GM12878 (cell line): Measurements from ENCODE around the gene ZNF394. TPM values are rescaled to one million over a fixed set of nuclear protein-coding genes. Genes with fewer than 3 reads are reported as not detected.
A peak's percentile ranks its signal among the peaks of the same experiment; 100 is the strongest.

Experiments used
- ASH2L ChIP-seq: fragments of 300-600, 200-600 bp; sonication (generic); IDR thresholded peaks from 2 replicates; pipeline ENCODE4 v1.6.1; 2017; ENCODE audit warnings: low read depth, mild to moderate bottlenecking, borderline replicate concordance
- CREB1 ChIP-seq: IDR thresholded peaks from 2 replicates; pipeline ENCODE4 v1.6.1; 2012; ENCODE audit warnings: low read depth, mild to moderate bottlenecking, inconsistent platforms
- EED ChIP-seq: sonication (generic); IDR thresholded peaks from 2 replicates; pipeline ENCODE4 v1.6.1; 2016; ENCODE audit warnings: antibody characterized with exemption, low read depth
- IKZF1 ChIP-seq: fragments of 450-650 bp; conservative IDR thresholded peaks from 2 replicates; pipeline ENCODE4 v1.6.1; 2017; ENCODE audit warnings: antibody characterized with exemption, mild to moderate bottlenecking
- LARP7 ChIP-seq: fragments of 450-650 bp; IDR thresholded peaks from 2 replicates; pipeline ENCODE4 v1.6.1; 2017; ENCODE audit warnings: mild to moderate bottlenecking
- MXI1 ChIP-seq: fragments of 150-350 bp; IDR thresholded peaks from 2 replicates; pipeline ENCODE4 v1.6.1; 2011; ENCODE audit warnings: low read depth, mild to moderate bottlenecking, inconsistent platforms, low read length, improper control_type of control experiment
- NFXL1 ChIP-seq: fragments of 450-650 bp; IDR thresholded peaks from 2 replicates; pipeline ENCODE4 v1.6.1; 2017; ENCODE audit warnings: antibody characterized with exemption, mild to moderate bottlenecking, borderline replicate concordance
- PAX8 ChIP-seq: fragments of 450-650 bp; IDR thresholded peaks from 2 replicates; pipeline ENCODE4 v1.6.1; 2017; ENCODE audit warnings: mild to moderate bottlenecking, moderate library complexity
- PML ChIP-seq: IDR thresholded peaks from 2 replicates; pipeline ENCODE4 v1.6.1; 2012; ENCODE audit warnings: low read length, inconsistent platforms
- SMAD1 ChIP-seq: fragments of 450-650 bp; IDR thresholded peaks from 2 replicates; pipeline ENCODE4 v1.6.1; 2018; ENCODE audit warnings: mild to moderate bottlenecking, low read depth; ENCODE audit not compliant: partially characterized antibody
- SP1 ChIP-seq: IDR thresholded peaks from one replicate; pipeline ENCODE4 v1.6.1; 2011; ENCODE audit warnings: low read depth, low read length
- SUPT20H ChIP-seq: IDR thresholded peaks from 2 replicates; pipeline ENCODE4 v1.6.1; 2011; ENCODE audit warnings: low read depth, mild to moderate bottlenecking, low read length, moderate library complexity, borderline replicate concordance; ENCODE audit not compliant: control insufficient read depth
- SUZ12 ChIP-seq: fragments of 200-600 bp; sonication (generic); IDR thresholded peaks from one replicate; pipeline ENCODE4 v1.6.1; 2018; ENCODE audit warnings: antibody characterized with exemption, mild to moderate bottlenecking; ENCODE audit not compliant: unreplicated experiment
- ZBED1 ChIP-seq: IDR thresholded peaks from 2 replicates; pipeline ENCODE4 v1.6.1; 2016; ENCODE audit warnings: borderline replicate concordance
- ZSCAN29 ChIP-seq: fragments of 450-650 bp; IDR thresholded peaks from 2 replicates; pipeline ENCODE4 v1.6.1; 2017; ENCODE audit warnings: mild to moderate bottlenecking, moderate library complexity
- polyA plus RNA-seq, 11 experiments: library from polyadenylated mRNA; depleted of rRNA in 4 of 11; unstranded in 6 of 11; stranded (reverse) in 5 of 11; fragments of >200 nt; fragmentation: Nextera tagmentation in 4 of 11; fragmentation: Illumina TruSeq in 1 of 11; extraction: Ambion mirVana in 4 of 11; extraction: Trizol in 1 of 11; gene quantifications; 1 replicate in 1 of 11; 2 replicates in 10 of 11; pipeline versions ENCODE4 v1.2.1 to v1.2.3, GENCODE V29; 2011 to 2016; ENCODE audit warnings: inconsistent platforms in 2 of 11, missing spikeins in 2 of 11, low read depth in 1 of 11
- total RNA-seq, 4 experiments: library from RNA; depleted of rRNA in 3 of 4; stranded (reverse); fragments of >200 nt in 3 of 4; fragmentation: Illumina TruSeq in 1 of 4; extraction: Trizol in 1 of 4; gene quantifications; 2 replicates each; pipeline versions ENCODE4 v1.2.1 to v1.2.3, GENCODE V29; 2013 to 2021
- TF ChIP-seq, protein P1 (sequence below): fragments of 450-650 bp; IDR thresholded peaks from 2 replicates; pipeline ENCODE4 v1.6.1; 2017; ENCODE audit warnings: low read depth, mild to moderate bottlenecking, moderate library complexity
- TF ChIP-seq, protein P2 (sequence below): IDR thresholded peaks from 2 replicates; pipeline ENCODE4 v1.6.1; 2011; ENCODE audit warnings: low read depth, mild to moderate bottlenecking, low read length, moderate library complexity, borderline replicate concordance; ENCODE audit errors: extremely low read depth
- TF ChIP-seq, protein P3 (sequence below): fragments of 450-650 bp; conservative IDR thresholded peaks from 2 replicates; pipeline ENCODE4 v1.6.1; 2017; ENCODE audit warnings: mild to moderate bottlenecking, moderate library complexity
- TF ChIP-seq, protein P4 (sequence below): IDR thresholded peaks from 2 replicates; pipeline ENCODE4 v1.6.1; 2011; ENCODE audit warnings: borderline replicate concordance, low read depth, mild to moderate bottlenecking, moderate library complexity, mixed read lengths, low read length; ENCODE audit not compliant: insufficient read depth; ENCODE audit errors: extremely low read length
- TF ChIP-seq, protein P5 (sequence below): fragments of 450-650 bp; IDR thresholded peaks from 2 replicates; pipeline ENCODE4 v1.6.1; 2017; ENCODE audit warnings: mild to moderate bottlenecking, moderate library complexity

ZNF394 gene
- total and polyA plus RNA-seq, 10 of the 15 experiments (the other 5 are each of a cell fraction or from before 2014, with no cell fraction given): 2.5 to 26.8 (median 22.7) TPM

DNA sequence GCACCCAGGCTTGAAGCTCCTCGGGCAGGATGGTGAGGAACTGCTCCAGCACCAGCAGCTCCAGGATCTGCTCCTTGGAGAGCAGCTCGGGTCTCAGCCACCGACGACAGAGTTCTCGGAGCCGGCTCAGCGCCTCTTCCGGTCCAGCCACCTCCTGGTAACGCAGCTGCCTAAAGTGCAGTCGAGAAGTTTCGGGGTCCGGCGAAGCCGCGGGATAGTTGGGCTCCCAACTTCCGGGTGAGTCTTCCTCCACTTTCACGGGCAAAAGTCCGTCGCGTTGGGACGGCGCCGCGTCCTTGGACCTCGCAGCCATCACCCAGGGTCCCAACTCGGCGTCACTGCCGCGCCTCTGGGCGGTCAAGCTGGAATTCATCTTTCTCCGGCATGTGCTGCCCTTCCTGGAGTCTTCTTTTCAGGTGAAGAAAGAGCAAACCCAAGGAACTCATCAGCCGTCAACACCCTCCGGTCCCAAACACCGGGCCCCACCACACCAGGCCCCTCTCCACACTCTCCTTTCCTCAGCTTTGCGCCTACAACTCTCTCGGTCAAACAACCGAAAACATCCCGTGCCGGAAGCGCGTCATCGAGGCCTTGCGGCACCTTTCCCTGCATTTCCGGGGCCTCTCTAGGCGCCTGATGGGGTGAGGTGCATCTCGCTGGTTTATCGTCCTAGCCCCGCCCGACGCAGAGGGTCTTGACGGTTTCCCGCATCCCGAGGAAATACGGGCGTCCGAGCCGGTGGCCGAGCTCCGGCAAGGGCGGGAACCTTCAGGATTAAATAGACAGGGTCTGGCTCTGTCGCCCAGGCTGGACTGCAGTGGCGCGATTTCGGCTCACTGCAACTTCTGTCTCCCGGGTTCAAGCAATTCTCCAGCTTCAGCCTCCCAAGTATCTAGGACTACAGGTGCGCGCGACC, at the start of gene ZNF394 (continued):
- TF ChIP-seq CREB1: peak; percentile 97
- TF ChIP-seq, protein P1, sequence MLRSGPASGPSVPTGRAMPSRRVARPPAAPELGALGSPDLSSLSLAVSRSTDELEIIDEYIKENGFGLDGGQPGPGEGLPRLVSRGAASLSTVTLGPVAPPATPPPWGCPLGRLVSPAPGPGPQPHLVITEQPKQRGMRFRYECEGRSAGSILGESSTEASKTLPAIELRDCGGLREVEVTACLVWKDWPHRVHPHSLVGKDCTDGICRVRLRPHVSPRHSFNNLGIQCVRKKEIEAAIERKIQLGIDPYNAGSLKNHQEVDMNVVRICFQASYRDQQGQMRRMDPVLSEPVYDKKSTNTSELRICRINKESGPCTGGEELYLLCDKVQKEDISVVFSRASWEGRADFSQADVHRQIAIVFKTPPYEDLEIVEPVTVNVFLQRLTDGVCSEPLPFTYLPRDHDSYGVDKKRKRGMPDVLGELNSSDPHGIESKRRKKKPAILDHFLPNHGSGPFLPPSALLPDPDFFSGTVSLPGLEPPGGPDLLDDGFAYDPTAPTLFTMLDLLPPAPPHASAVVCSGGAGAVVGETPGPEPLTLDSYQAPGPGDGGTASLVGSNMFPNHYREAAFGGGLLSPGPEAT: peak; percentile 77; the same call in 1 of the 2 replicates
- TF ChIP-seq ASH2L: peak; percentile 37; the same call in 1 of the 2 replicates
- peak; percentile 91 for TF ChIP-seq LARP7
- peak; percentile 41 for TF ChIP-seq SMAD1
- peak; percentile 85 for TF ChIP-seq PML
- TF ChIP-seq ZBED1: no peak
- TF ChIP-seq, protein P2, sequence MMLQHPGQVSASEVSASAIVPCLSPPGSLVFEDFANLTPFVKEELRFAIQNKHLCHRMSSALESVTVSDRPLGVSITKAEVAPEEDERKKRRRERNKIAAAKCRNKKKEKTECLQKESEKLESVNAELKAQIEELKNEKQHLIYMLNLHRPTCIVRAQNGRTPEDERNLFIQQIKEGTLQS: no peak
- no peak for TF ChIP-seq ZSCAN29
- no peak for TF ChIP-seq SUPT20H
- TF ChIP-seq MXI1: no peak; the same call in 1 of the 2 replicates
- TF ChIP-seq, protein P3, sequence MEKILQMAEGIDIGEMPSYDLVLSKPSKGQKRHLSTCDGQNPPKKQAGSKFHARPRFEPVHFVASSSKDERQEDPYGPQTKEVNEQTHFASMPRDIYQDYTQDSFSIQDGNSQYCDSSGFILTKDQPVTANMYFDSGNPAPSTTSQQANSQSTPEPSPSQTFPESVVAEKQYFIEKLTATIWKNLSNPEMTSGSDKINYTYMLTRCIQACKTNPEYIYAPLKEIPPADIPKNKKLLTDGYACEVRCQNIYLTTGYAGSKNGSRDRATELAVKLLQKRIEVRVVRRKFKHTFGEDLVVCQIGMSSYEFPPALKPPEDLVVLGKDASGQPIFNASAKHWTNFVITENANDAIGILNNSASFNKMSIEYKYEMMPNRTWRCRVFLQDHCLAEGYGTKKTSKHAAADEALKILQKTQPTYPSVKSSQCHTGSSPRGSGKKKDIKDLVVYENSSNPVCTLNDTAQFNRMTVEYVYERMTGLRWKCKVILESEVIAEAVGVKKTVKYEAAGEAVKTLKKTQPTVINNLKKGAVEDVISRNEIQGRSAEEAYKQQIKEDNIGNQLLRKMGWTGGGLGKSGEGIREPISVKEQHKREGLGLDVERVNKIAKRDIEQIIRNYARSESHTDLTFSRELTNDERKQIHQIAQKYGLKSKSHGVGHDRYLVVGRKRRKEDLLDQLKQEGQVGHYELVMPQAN: peak; percentile 63
- TF ChIP-seq EED: peak; percentile 37
- TF ChIP-seq SP1: peak; percentile 50
- no peak for TF ChIP-seq PAX8
- peak; percentile 80; the same call in 1 of the 2 replicates for TF ChIP-seq IKZF1
- TF ChIP-seq, protein P4, sequence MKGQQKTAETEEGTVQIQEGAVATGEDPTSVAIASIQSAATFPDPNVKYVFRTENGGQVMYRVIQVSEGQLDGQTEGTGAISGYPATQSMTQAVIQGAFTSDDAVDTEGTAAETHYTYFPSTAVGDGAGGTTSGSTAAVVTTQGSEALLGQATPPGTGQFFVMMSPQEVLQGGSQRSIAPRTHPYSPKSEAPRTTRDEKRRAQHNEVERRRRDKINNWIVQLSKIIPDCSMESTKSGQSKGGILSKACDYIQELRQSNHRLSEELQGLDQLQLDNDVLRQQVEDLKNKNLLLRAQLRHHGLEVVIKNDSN: no peak
- TF ChIP-seq, protein P5, sequence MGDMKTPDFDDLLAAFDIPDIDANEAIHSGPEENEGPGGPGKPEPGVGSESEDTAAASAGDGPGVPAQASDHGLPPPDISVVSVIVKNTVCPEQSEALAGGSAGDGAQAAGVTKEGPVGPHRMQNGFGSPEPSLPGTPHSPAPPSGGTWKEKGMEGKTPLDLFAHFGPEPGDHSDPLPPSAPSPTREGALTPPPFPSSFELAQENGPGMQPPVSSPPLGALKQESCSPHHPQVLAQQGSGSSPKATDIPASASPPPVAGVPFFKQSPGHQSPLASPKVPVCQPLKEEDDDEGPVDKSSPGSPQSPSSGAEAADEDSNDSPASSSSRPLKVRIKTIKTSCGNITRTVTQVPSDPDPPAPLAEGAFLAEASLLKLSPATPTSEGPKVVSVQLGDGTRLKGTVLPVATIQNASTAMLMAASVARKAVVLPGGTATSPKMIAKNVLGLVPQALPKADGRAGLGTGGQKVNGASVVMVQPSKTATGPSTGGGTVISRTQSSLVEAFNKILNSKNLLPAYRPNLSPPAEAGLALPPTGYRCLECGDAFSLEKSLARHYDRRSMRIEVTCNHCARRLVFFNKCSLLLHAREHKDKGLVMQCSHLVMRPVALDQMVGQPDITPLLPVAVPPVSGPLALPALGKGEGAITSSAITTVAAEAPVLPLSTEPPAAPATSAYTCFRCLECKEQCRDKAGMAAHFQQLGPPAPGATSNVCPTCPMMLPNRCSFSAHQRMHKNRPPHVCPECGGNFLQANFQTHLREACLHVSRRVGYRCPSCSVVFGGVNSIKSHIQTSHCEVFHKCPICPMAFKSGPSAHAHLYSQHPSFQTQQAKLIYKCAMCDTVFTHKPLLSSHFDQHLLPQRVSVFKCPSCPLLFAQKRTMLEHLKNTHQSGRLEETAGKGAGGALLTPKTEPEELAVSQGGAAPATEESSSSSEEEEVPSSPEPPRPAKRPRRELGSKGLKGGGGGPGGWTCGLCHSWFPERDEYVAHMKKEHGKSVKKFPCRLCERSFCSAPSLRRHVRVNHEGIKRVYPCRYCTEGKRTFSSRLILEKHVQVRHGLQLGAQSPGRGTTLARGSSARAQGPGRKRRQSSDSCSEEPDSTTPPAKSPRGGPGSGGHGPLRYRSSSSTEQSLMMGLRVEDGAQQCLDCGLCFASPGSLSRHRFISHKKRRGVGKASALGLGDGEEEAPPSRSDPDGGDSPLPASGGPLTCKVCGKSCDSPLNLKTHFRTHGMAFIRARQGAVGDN: no peak
- no peak for TF ChIP-seq NFXL1
- no peak for TF ChIP-seq SUZ12
